ENCODE measurements around the gene URB1. TPM values are rescaled to one million over a fixed set of nuclear protein-coding genes. Genes with fewer than 3 reads are reported as not detected.

Gene URB1
- total RNA-seq, 4 donors from 2014 or later, result 11.1 to 24.8 (median 17.9) TPM

DNA sequence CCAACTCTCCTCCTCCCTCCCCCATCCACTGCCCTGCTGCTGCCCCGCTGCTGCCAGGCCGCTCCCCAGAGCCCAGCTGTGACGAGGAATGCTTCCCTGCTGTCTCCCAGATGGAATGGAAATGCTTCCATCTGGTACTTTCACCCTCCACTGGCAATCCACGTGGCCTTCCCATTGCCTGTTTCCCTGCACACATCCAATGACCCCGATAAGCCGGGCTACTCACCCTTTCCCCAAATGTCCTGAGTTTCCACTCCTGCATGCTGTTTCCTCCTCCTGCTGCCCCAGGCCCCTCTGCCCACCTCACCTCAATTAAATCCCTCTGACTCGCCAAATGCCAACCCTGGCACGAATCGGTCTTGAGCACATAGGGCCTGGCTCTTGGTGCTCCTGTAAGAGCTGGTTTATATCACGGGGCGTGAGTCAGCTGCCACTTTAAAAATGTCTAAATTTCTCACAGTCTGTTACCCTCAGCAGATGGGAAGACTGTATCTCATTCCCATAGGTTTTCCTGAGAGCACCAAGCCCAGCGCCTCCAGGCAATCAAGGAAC lies 57.8 kb downstream of the URB1 start:
- Histone ChIP-seq H3K27ac (no peak overlapping the region), H3K36me3 (peaks cover 33 to 98% (median 39%) of the 10 kb centered on the region in 3 donors), H3K9me3 (no peaks in the 10 kb centered on the region), H3K4me1 (peaks cover 0 to 6% (median 0%) of the 10 kb centered on the region in 3 donors), H3K4me3 (no peak overlapping the region), H3K27me3 (no peaks in the 10 kb centered on the region)
- no peak for TF ChIP-seq POLR2A (IDR thresholded peaks at IDR 0.05)
- TF ChIP-seq, protein P1, sequence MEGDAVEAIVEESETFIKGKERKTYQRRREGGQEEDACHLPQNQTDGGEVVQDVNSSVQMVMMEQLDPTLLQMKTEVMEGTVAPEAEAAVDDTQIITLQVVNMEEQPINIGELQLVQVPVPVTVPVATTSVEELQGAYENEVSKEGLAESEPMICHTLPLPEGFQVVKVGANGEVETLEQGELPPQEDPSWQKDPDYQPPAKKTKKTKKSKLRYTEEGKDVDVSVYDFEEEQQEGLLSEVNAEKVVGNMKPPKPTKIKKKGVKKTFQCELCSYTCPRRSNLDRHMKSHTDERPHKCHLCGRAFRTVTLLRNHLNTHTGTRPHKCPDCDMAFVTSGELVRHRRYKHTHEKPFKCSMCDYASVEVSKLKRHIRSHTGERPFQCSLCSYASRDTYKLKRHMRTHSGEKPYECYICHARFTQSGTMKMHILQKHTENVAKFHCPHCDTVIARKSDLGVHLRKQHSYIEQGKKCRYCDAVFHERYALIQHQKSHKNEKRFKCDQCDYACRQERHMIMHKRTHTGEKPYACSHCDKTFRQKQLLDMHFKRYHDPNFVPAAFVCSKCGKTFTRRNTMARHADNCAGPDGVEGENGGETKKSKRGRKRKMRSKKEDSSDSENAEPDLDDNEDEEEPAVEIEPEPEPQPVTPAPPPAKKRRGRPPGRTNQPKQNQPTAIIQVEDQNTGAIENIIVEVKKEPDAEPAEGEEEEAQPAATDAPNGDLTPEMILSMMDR (IDR thresholded peaks at IDR 0.05), result no peak
- no peak for DNase-seq
- WGBS, 2 donors, result 90 to 93% methylated on average over 11 to 12 of the region's 12 CpGs
- intact Hi-C loops (cut with DNase I), result no loop called here

DNA sequence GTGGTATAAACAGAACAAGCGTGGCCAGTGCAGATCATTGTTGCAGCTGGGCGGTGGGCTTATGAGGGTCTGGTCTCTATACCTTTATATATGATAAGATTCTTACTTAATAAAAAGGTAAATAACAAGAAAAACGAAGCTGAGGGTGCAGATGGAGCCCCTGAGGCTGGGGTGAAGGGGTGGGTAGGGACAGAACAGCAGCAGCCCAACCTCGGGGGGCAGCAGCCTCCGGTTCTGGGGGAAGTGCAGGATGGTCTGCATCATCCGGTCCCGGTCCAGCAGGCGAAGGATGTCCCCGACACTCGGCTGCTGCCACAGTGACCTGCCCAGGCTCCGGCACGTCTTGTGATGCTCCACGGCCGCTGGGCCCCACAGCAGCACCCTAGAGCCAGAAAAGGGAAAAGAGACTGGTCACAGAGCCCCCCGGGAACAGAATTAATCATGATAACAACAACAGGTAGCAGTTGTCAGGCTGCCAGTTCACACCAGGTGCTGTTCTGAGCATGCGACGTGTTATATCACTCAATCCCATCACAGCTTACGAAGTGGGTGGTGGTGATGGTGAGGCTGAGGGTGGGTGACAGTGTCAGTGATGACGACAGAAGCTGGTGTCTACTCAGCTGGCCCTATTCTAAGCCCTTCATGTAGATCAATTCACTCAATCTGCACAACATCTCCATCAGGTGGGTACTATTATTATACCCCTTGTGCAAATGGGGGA lies 58.7 kb downstream of the URB1 start:
- Histone ChIP-seq H3K4me1 (peaks cover 0 to 7% (median 3%) of the 10 kb centered on the region in 3 donors), H3K4me3 (no peak overlapping the region), H3K27me3 (no peaks in the 10 kb centered on the region), H3K27ac (no peak overlapping the region), H3K9me3 (no peaks in the 10 kb centered on the region), H3K36me3 (peaks cover 31 to 98% (median 39%) of the 10 kb centered on the region in 3 donors)
- DNase-seq, result no peak
- TF ChIP-seq POLR2A (IDR thresholded peaks at IDR 0.05), result no peak
- TF ChIP-seq, protein P1 (IDR thresholded peaks at IDR 0.05), result no peak
- 93 to 95% methylated on average over 14 to 19 of the region's 19 CpGs for whole genome bisulfite sequencing, 2 donors
- intact Hi-C loops (cut with DNase I), result no loop called here

DNA sequence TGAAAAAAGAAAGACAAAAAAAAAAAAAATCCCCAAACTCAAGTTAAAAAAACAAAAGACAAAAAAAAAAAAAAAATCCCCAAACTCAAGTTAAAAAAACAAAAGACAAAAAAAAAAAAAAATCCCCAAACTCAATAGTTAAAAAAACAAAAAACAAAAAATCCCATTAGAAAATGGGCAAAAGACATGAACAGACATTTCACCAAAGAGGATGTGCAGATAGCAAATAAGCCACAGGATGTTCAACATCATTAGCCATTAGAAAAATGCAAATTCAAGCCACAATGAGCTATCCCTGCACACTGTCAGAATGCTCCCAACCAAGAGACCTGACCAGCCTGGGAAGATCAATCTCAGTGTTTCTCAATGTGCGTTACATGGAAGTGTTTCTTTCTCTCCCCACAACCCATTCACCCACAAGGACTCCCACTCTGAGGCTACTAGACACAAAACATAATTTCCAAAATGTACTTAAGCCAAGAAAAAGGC lies 60.3 kb downstream of the URB1 start:
- peaks cover 16 to 98% (median 31%) of the 10 kb centered on the region in 3 donors for H3K36me3 ChIP-seq
- WGBS, 2 donors, result 86 to 95% methylated on average over 1 of the region's 1 CpG

DNA sequence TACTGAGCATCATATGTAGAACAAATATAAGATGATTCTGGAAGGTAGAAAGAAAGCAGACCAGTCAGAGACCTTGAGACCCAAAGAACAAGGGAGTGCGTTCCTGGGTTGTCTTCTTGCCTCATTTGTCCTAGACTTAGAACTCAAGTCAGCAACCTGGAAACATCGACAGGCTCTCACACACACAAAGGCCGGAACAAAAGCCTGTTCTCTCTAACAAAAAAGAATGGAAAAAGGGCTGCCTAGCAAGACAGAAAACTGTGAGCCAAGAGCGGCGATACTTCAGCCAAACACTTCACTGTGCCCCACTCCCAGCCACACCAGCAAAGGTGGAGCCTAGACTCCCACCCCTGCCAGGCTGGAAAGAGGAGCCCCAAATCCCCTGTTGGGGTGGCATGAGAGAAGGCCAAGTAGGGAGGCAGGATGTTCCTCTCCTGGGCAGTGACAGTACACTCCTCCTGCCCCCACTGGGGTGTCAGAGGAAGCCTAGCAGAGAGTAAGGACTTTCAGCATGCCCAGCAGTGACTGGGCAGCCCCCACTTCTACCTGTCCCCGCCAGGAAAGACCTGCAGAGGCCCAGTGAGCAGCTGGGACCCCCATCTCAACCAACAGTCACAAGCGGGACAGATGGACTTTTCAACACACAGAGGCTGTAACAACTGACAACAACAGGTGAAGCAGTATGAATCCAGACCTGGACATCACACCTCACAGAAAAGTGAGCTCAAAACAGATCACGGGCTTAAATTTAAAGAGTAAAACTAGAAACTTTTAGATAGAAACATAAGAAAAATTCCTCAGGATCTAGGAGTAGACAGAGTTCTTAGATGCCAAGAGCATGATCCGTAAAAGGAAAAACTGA lies 61.1 kb downstream of the URB1 start:
- TF ChIP-seq, protein P1 (IDR thresholded peaks at IDR 0.05), result no peak
- no peak for TF ChIP-seq POLR2A (IDR thresholded peaks at IDR 0.05)
- H3K27me3 ChIP-seq, result no peaks in the 10 kb centered on the region
- DNase-seq, result no peak
- H3K27ac ChIP-seq, result no peak overlapping the region
- H3K36me3 ChIP-seq, result peaks cover 16 to 96% (median 23%) of the 10 kb centered on the region in 3 donors
- WGBS, 2 donors, result 86 to 91% methylated on average over 9 of the region's 9 CpGs
- no peaks in the 10 kb centered on the region for H3K9me3 ChIP-seq
- peaks cover 0 to 23% (median 13%) of the 10 kb centered on the region in 3 donors for H3K4me1 ChIP-seq
- H3K4me3 ChIP-seq, result no peak overlapping the region
- intact Hi-C loops (cut with DNase I), result no loop called here

More for the DNA sequence above, 60.3 kb downstream of the URB1 start:
- no peak for DNase-seq
- no peak for TF ChIP-seq POLR2A (IDR thresholded peaks at IDR 0.05)
- TF ChIP-seq, protein P1 (IDR thresholded peaks at IDR 0.05), result no peak
- H3K4me3 ChIP-seq, result no peak overlapping the region
- no peaks in the 10 kb centered on the region for H3K9me3 ChIP-seq
- intact Hi-C loops (cut with DNase I), result no loop called here
- H3K4me1 ChIP-seq, result peaks cover 0 to 23% (median 13%) of the 10 kb centered on the region in 3 donors
- H3K27ac ChIP-seq, result no peak overlapping the region
- H3K27me3 ChIP-seq, result no peaks in the 10 kb centered on the region
